K562 (cell line): ENCODE results near the gene FBXW9. TPM values are rescaled to one million over a fixed set of nuclear protein-coding genes. Genes with fewer than 3 reads are reported as not detected.

Experiments
- POLR3A ChIP-seq: IDR thresholded peaks from 2 replicates; pipeline ENCODE4 v1.6.1; 2011; ENCODE audit warnings: borderline replicate concordance, mild to moderate bottlenecking, moderate library complexity; ENCODE audit not compliant: insufficient read length, insufficient read depth; ENCODE audit errors: extremely low read depth
- ZNF507 ChIP-seq: conservative IDR thresholded peaks from 2 replicates; pipeline ENCODE4 v1.6.1; 2017; ENCODE audit warnings: missing genetic modification characterization, missing compliant biosample characterization
- polyA plus RNA-seq, 8 experiments: library from polyadenylated mRNA; depleted of rRNA in 4 of 8; stranded (reverse) in 5 of 8; unstranded in 3 of 8; fragments of >200 nt; fragmentation: Nextera tagmentation in 2 of 8; fragmentation: Illumina TruSeq in 1 of 8; extraction: Ambion mirVana in 2 of 8; extraction: Trizol in 1 of 8; gene quantifications; 2 replicates each; pipeline versions ENCODE4 v1.2.1 to v1.2.3, GENCODE V29; 2011 to 2014; ENCODE audit warnings: inconsistent platforms in 1 of 8, missing spikeins in 1 of 8
- total RNA-seq, 7 experiments: library from RNA; depleted of rRNA in 6 of 7; stranded (reverse); fragments of >200 nt in 6 of 7; fragmentation: Illumina TruSeq in 2 of 7; extraction: Trizol in 2 of 7; gene quantifications; 2 replicates each; pipeline versions ENCODE4 v1.2.1 to v1.2.3, GENCODE V29; 2011 to 2021; ENCODE audit warnings: low replicate concordance in 1 of 7
- TF ChIP-seq, protein P1 (sequence below): fragments of 250-450 bp; sonication (Bioruptor Pico); IDR thresholded peaks from 2 replicates; pipeline ENCODE4 v1.5.0; 2020; ENCODE audit warnings: mild to moderate bottlenecking, borderline replicate concordance
- TF ChIP-seq, protein P2 (sequence below): fragments of 250-450 bp; sonication (Bioruptor Pico); IDR thresholded peaks from 2 replicates; pipeline ENCODE4 v1.8.0; 2022; ENCODE audit warnings: inconsistent platforms, mild to moderate bottlenecking, moderate library complexity, borderline replicate concordance
- TF ChIP-seq, protein P3 (sequence below): IDR thresholded peaks from 2 replicates; pipeline ENCODE4 v1.6.1; 2011; ENCODE audit warnings: borderline replicate concordance, low read depth, mild to moderate bottlenecking, moderate library complexity, low read length; ENCODE audit not compliant: insufficient read depth, poor library complexity, severe bottlenecking
- TF ChIP-seq, protein P4 (sequence below): fragments of 250-450 bp; sonication (Bioruptor Pico); IDR thresholded peaks from 2 replicates; pipeline ENCODE4 v1.8.0; 2021; ENCODE audit warnings: borderline replicate concordance, mild to moderate bottlenecking, moderate library complexity; ENCODE audit not compliant: poor library complexity, severe bottlenecking
- TF ChIP-seq, protein P5 (sequence below): IDR thresholded peaks from 2 replicates; pipeline ENCODE4 v1.6.1; 2016; ENCODE audit warnings: missing genetic modification characterization, missing compliant biosample characterization

FBXW9 gene
- total and polyA plus RNA-seq, 9 of the 15 experiments (the other 6 are each of a cell fraction or from before 2014, with no cell fraction given) = 0.23 to 21.7 (median 6.2) TPM

DNA sequence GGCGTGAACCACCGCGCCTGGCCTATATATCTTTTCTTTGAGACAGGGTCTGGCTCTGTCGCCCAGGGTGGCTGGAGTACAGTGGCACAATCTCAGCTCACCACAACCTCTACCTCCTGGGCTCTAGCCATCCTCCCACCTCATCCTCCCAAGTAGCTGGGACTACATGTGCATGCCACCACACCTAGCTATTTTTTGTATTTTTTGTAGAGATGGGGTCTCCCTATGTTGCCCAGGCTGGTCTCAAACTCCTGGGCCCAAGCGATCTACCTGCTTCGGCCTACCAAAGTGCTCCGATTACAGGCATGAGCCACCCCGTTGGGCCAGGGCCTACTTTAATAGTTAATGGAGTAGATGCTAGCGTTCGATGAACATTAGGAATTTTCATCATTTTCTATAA is 23.9 kb upstream of the FBXW9 start (continued):
- TF ChIP-seq, protein P1, sequence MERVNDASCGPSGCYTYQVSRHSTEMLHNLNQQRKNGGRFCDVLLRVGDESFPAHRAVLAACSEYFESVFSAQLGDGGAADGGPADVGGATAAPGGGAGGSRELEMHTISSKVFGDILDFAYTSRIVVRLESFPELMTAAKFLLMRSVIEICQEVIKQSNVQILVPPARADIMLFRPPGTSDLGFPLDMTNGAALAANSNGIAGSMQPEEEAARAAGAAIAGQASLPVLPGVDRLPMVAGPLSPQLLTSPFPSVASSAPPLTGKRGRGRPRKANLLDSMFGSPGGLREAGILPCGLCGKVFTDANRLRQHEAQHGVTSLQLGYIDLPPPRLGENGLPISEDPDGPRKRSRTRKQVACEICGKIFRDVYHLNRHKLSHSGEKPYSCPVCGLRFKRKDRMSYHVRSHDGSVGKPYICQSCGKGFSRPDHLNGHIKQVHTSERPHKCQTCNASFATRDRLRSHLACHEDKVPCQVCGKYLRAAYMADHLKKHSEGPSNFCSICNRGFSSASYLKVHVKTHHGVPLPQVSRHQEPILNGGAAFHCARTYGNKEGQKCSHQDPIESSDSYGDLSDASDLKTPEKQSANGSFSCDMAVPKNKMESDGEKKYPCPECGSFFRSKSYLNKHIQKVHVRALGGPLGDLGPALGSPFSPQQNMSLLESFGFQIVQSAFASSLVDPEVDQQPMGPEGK (CRISPR knock-in tag) = no peak
- no peak for TF ChIP-seq ZNF507 (tag)
- TF ChIP-seq POLR3A = no peak
- TF ChIP-seq, protein P2, sequence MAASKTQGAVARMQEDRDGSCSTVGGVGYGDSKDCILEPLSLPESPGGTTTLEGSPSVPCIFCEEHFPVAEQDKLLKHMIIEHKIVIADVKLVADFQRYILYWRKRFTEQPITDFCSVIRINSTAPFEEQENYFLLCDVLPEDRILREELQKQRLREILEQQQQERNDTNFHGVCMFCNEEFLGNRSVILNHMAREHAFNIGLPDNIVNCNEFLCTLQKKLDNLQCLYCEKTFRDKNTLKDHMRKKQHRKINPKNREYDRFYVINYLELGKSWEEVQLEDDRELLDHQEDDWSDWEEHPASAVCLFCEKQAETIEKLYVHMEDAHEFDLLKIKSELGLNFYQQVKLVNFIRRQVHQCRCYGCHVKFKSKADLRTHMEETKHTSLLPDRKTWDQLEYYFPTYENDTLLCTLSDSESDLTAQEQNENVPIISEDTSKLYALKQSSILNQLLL (CRISPR knock-in tag) = no peak
- TF ChIP-seq, protein P3, sequence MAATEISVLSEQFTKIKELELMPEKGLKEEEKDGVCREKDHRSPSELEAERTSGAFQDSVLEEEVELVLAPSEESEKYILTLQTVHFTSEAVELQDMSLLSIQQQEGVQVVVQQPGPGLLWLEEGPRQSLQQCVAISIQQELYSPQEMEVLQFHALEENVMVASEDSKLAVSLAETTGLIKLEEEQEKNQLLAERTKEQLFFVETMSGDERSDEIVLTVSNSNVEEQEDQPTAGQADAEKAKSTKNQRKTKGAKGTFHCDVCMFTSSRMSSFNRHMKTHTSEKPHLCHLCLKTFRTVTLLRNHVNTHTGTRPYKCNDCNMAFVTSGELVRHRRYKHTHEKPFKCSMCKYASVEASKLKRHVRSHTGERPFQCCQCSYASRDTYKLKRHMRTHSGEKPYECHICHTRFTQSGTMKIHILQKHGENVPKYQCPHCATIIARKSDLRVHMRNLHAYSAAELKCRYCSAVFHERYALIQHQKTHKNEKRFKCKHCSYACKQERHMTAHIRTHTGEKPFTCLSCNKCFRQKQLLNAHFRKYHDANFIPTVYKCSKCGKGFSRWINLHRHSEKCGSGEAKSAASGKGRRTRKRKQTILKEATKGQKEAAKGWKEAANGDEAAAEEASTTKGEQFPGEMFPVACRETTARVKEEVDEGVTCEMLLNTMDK = no peak
- TF ChIP-seq, protein P4, sequence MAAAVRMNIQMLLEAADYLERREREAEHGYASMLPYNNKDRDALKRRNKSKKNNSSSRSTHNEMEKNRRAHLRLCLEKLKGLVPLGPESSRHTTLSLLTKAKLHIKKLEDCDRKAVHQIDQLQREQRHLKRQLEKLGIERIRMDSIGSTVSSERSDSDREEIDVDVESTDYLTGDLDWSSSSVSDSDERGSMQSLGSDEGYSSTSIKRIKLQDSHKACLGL = no peak
- TF ChIP-seq, protein P5, sequence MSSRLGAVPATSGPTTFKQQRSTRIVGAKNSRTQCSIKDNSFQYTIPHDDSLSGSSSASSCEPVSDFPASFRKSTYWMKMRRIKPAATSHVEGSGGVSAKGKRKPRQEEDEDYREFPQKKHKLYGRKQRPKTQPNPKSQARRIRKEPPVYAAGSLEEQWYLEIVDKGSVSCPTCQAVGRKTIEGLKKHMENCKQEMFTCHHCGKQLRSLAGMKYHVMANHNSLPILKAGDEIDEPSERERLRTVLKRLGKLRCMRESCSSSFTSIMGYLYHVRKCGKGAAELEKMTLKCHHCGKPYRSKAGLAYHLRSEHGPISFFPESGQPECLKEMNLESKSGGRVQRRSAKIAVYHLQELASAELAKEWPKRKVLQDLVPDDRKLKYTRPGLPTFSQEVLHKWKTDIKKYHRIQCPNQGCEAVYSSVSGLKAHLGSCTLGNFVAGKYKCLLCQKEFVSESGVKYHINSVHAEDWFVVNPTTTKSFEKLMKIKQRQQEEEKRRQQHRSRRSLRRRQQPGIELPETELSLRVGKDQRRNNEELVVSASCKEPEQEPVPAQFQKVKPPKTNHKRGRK (tag) = no peak
- TF ChIP-seq, all 486 proteins: peak for 0
